NCI-H2196 treated with DMSO at 0.1 percent for 48 hours (cell line): ENCODE measurements around the gene GPATCH3.
"Not testable (repeated sequence)": the region's sequence is repeated elsewhere in the genome, so short reads cannot be mapped to it uniquely, and the experiment has no call there.

Experiments
- DNase-seq: peaks from one replicate; lab custom pipeline; 2025; ENCODE audit not compliant: unreplicated experiment; lab: John Stamatoyannopoulos, UW

GPATCH3 gene, protein sequence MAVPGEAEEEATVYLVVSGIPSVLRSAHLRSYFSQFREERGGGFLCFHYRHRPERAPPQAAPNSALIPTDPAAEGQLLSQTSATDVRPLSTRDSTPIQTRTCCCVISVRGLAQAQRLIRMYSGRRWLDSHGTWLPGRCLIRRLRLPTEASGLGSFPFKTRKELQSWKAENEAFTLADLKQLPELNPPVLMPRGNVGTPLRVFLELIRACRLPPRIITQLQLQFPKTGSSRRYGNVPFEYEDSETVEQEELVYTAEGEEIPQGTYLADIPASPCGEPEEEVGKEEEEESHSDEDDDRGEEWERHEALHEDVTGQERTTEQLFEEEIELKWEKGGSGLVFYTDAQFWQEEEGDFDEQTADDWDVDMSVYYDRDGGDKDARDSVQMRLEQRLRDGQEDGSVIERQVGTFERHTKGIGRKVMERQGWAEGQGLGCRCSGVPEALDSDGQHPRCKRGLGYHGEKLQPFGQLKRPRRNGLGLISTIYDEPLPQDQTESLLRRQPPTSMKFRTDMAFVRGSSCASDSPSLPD

DNA sequence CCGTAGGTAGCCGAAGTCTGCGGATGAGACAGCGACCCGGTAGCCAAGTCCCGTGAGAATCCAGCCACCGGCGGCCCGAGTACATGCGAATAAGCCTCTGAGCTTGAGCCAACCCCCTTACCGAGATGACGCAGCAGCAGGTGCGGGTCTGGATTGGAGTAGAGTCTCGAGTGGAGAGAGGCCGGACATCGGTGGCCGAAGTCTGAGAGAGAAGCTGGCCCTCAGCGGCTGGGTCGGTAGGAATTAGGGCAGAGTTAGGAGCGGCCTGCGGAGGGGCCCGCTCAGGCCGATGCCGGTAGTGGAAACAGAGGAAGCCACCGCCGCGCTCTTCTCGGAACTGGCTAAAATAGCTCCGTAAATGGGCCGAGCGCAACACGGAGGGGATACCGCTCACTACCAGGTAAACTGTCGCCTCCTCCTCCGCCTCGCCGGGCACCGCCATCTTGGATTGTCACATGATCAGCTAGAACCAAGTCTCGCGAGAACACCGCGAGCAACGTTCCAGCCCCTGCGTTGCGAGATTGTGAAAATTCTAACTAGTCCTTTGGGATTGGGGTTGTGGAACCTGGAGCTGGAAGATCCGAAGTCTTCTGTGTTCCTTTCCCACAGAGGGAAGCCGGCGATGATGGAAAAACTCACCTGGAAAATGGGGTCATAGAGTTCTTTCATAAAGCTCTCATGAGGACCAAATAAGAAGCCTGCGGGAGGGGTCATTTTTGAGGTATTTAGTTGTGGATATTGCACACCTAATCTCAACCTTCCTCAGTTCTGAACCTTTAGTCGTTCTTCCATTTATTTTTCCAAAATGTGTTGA is at the start of gene GPATCH3:
Gene GPATCH3 (minus strand): TSS at position 467 of the 814 bp plus-strand sequence. CDS start 25 bp downstream, at position 442.
- peak; percentile 75 for DNase-seq

DNA sequence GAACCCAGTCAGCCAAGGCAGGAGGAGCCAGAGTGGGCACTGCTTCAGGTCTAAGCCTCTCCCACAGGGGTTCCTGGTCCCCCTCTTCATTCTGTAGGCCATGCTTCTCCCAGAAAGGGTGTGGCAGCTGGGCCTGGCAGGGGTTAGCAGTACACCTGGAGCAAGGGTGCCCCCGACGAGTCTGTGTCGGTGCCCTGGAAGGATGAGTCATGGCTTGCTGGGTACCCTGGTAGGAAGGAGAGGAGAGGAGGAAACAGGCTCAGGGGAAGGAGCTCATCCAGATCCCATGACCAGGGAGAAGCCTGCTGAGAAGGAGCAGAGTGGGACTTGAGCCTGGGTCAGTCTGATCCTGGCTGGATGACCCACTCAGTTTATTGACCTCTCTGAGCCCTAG is 49.7 kb upstream of the GPATCH3 start:
- no peak for DNase-seq

DNA sequence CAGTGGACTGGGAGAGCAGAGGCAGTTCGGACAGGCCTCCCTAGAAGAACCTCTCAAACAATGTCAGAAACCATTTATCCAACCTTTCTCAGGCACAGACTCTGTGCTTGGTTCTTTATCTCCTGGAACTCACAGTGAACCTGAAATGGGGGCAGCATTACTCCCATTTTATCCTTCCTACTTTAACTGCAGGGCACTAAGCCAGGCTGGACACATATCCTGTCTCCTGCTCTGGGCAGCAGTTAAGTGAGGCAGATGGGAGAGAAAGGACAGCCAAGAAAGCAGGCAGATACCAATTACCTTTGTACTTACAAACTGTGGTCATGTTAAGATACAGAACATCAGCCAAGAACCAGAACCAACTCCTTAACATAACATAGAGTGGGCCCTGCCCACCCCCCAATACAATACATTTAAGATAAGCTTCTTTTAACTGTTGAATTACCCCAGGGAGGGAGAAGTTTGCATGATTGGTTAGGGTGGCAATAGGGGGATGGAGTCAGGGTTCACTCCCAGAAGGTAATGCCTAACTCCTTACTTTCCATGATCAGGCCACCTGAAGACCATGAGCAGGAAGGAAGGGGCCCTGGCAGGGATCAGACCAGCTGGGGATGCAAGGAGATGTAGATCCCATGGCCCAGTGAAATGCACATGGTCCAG is 49.1 kb upstream of the GPATCH3 start:
- DNase-seq, result no peak

DNA sequence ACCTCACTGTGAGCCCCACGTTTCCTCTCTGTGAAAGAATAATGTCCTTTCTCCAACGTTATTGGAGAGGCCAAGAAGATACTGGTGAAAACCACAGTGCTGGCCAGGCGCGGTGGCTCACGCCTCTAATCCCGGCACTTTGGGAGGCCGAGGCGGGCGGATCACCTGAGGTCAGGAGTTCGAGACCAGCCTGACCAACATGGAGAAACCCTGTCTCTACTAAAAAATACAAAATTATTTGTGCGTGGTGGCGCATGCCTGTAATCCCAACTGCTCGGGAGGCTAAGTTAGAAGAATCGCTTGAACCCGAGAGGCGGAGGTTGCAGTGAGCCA is 48.4 kb upstream of the GPATCH3 start:
- DNase-seq, result not testable (repeated sequence)

DNA sequence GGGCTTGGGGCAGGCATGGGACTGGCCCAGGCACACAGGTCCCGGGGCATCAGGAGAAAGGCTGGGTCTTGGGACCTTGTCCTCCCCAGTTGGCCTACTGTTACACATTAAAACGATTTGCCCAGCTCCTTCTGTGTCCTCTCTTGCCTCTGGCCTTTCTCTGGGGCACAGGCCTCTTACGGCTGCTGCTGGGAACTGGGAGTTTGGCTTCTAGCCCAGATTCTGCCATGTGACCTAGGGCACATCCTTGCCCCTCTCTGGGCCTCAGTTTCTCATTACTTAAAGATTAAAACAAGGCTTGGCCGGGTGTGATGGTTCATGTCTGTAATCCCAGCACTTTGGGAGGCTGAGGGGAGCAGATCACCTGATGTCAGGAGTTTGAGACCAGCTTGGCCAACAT is 46.0 kb upstream of the GPATCH3 start:
- DNase-seq, result no peak

DNA sequence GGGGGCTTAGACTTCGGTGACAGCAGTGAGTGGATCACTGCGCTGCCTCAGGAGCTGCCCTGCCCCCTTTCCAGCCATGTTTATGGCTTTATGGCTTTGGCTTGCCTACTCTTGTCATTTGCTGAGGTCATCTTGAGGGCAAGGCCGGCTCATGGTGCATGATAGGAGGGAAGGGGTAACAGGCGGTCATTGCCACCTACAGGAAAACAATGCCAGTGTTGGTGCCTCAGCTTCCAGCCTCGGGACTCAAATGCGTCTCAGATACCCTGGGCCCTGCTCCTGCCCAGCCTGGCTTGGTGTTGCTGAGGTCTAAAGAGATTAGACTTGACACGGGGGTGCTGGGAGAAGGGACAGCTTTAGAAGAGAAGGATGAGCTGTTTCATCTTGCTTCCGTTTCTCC is 45.5 kb upstream of the GPATCH3 start:
- DNase-seq, result no peak

DNA sequence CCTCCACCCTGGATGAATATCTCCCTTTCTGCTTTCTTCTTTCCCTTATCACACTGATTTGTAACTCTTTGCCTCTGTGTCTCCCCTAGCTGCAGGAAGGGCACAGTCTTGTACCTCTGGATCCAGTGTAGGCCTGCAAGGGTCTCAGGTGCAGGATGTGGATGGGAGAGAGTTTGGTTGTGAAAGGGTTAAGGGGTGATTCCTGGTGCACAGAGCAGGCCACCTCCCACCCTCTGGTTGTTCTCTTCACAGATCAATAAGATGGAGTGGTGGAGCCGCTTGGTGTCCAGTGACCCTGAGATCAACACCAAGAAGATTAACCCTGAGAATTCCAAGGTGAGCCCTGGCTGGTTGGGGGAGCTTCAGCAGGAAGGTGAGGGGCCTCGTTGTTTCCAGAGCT is 44.9 kb upstream of the GPATCH3 start:
- no peak for DNase-seq

DNA sequence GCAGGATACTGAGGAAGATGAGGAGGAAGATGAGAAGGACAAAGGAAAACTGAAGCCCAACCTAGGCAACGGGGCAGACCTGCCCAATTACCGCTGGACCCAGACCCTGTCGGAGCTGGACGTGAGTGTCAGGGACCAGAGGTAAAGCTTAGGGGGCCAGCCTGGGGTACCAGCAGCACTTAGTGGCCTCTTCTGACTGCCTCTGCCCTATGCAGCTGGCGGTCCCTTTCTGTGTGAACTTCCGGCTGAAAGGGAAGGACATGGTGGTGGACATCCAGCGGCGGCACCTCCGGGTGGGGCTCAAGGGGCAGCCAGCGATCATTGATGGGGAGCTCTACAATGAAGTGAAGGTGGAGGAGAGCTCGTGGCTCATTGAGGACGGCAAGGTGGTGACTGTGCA is 42.4 kb upstream of the GPATCH3 start:
- no peak for DNase-seq

DNA sequence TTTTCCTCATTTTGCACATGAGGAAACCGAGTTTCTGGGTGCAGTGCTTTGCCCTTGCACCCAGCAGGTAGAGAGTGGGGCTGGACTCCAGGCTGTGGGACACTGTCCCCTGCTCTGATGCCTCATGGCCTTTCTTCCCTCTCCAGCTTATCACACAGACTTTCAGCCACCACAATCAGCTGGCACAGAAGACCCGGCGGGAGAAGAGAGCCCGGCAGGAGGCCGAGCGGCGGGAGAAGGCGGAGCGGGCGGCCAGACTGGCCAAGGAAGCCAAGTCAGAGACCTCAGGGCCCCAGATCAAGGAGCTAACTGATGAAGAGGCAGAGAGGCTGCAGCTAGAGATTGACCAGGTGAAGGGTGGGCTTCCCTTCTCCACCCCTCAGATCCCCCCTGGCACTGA is 41.0 kb upstream of the GPATCH3 start:
- DNase-seq, result no peak

DNA sequence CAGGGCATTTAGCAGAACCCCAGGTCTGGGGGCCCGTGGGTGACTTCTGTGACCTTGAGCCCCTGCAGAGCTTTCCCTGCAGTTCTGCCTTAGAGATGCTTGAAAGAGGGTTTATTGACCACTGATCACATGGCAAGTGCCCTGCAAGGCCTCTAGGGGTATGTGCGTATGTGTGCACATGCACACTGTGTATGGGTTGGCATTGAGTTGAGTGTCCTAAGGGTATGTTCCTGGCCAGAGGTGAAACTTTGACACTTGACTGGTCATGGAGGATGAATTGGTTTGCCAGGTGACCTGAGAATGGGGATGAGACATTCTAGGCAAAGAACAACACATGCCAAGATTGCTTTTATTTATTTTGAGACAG is 38.4 kb upstream of the GPATCH3 start:
- DNase-seq, result no peak

DNA sequence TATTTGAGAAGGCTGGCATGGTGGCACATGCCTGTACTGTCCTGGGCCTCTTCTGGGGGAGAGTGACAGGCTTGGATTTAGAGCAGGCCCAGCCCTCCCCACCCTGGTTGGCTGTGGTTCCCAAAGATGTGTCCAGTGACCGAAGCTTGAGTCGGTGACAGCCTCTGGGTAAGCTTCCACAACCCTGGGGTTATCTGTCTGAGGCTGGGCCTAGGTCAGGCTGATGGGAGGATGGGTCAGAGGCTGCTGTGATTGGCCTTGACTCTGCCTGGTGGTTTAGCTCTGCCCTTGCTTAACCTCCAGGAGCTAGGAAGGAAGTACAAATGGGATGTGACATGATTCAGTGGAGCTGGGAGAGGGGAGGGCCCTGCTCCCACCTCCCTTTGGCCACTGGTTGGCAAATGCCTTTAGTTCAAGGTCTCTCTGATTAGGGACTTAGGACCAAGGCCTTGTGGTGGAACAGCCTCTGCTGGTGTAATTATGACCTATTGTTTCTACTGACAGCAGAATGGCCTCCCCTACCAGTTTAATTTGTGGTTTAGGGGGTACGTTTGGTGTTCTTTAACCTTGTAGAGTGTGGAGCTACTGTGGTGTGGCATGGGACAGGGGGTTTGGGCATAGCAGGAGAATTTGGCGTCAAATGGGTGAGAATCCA is 37.9 kb upstream of the GPATCH3 start:
- DNase-seq, result no peak

DNA sequence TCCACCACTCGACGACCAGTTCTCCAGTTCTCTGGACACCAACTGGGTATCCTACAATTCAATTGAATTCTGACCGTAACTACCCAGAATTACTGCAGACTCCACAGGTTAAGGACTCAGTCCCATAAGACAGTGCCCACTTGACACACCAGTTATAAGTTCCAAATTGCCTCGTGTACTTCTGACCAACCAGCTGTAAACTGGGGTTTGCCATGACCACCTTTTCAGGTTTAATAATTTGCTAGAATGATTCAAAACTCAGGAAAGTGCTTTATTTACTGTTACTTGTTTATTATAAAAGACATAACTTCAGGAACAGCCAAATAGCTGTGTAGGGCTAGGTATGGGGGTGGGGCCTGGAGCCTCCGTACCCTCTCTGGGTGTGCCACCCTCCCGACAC is 36.6 kb upstream of the GPATCH3 start:
- DNase-seq, result no peak

DNA sequence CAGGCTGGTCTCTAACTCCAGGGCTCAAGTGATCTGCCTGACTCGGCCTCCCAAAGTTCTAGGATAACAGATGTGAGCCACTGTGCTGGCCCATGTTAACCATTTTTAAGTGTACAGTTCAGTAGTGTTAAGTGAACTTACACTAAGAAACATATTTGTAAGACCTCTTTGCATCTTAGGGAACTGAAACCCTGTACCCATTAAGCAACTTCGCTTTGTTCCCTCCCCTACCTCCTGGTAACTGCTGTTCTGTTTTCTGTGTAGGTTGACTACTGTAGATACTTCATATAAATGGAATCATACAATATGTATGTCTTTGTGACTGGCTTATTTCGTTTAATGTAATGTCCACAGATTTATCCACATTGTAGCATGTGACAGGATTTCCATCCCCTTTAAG is 32.3 kb upstream of the GPATCH3 start:
- DNase-seq, result no peak

DNA sequence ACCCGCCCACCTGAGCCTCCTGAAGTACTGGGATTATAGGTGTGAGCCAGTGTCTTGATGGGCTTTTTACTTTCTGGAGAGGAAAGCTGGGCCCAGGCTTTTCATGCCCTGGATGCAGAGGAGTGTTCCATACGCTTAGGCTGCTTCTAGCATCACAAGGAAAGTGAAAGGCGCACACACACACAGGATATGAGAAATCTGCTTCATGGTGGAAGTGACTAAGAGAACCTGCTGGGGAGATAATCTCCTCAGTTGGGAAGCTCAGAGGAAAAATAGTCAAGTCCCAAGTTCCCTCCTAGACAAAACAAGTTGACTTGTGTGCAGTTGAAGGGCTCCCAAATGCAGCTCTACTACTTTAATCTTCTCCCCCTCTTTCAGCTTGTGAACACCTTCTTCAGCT is 23.4 kb upstream of the GPATCH3 start:
- DNase-seq, result no peak

DNA sequence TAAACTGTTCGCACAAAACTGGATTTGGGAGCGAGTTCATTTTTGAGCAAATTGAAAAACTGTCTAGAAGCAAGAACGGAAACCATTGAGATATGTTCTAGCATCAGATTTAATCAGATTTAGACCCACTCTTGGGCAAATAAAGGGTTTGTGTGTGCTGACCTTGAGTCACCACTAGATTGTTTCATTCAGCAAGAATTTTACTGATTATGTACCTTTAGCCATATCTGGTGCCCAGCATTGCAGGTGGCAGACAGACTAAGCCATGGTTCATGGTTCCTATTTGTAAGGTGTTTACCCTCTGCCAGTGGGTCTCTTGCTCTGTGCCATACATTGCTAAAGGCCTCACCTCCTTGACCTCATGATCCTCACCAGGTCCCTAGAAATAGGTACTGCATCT is 22.6 kb upstream of the GPATCH3 start:
- no peak for DNase-seq

DNA sequence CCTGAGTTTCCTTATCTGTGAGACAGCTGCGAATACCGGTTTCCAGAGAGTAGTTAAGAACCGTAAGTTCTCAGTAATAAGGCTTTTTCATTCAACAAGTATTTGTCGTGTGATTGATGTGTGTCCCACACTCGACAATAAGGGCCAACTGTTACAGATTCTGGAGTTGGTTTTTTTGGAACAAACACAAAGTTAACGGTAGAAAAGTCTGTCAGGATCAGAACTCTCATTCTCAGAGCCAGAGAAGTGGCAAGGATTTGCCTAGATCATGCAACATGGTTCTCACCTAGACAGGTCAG is 22.1 kb upstream of the GPATCH3 start:
- DNase-seq, result no peak

DNA sequence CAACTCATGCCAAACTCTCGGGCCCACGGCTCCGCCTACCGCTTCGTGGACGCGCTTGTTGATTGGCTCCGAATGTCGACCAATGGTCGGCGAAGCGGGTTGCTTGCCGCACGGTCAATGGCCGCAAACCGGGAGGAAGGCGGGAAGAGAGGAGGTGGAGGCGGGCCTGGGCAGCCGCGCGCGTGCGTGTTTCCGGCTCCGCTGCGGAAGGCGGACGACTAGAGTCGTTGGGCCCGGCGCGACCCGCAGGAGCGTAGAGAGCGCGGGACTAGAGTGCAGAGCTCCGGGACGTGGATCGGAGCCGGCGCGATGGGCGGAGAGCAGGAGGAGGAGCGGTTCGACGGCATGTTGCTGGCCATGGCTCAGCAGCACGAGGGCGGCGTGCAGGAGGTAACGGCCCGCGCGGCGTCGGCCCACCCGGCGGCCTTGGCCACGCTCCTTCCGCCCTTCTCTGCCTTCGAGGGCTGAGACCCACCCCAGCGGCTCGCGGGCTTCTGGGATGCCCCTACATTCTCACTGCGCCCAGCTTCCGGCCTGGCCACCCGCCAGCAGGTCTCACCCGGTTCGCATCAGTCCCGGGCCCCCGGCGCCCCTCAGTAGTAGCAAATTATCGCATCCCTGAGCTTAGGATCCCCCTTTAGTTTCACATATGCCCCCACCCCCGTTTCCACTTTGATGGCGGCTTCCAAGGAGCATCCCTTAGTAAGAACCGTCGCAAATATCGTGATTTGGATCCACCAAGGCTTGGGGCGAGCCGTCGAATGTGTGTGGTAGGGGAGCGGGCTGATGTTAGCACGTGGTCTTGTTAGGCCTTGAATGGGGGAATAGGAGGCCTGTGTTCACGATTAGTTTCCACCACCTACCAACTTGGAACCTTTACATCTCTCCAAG is 21.5 kb upstream of the GPATCH3 start, which contains the start of gene NUDC:
Gene NUDC (plus strand): TSS at position 204 of the 891 bp plus-strand sequence. CDS start 106 bp downstream, at position 310.
- DNase-seq, result peak; percentile 97

DNA sequence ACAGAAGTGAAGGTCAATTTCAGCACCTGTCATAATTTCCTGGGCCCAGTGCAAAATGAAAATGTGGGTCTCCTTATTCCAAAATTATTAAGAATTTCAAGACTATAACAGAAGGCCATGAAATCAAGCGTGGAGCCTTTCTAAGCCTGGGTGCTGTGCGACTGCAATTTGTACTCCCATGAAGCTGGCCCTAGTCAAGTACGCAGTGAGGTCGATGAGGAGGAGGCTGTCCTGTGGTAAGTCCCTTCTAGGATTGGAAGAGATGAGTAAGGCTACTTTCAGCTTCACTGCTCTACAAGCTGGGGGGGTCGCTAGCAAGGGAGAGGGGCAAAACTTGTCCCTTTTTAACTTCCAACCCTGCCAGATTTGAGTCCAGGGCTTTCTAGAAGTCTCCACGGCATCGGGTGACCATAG is 20.9 kb upstream of the GPATCH3 start:
- DNase-seq, result no peak

DNA sequence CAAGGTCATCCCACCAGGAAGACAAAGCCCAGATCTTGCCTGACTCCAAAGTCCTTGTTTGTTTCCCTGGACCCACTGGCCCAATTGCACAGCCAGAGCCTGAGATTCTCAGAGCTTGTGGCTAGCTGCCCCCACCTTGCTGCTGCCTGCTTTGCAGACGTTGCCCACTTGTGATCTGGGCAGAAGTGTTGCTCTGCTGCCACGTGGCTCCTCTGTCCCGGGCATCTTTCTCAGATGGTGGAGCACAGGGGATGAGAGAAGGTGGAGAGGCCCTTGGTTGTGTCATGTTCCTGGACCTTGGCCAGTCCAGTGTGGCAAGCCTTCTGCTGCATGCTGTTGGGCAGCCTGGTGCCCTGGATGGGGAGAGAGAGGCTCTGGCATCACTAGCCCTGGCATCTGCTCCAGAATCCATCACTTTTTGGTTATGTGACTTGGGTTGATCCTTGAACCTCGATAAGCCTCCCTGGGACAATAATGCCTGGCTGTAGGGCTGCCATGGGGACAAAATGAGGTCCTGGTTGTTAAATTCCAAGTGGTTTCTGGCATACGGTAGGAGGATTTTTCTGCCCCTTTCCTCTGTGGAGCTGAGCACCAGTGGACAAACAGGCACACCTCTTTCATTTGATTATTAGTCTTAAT is 15.1 kb upstream of the GPATCH3 start:
- peak; percentile 37 for DNase-seq
